ENCODE measurements around the gene XXYLT1.
"Not testable (repeated sequence)": the region's sequence is repeated elsewhere in the genome, so short reads cannot be mapped to it uniquely, and the experiment has no call there.

Gene XXYLT1

DNA sequence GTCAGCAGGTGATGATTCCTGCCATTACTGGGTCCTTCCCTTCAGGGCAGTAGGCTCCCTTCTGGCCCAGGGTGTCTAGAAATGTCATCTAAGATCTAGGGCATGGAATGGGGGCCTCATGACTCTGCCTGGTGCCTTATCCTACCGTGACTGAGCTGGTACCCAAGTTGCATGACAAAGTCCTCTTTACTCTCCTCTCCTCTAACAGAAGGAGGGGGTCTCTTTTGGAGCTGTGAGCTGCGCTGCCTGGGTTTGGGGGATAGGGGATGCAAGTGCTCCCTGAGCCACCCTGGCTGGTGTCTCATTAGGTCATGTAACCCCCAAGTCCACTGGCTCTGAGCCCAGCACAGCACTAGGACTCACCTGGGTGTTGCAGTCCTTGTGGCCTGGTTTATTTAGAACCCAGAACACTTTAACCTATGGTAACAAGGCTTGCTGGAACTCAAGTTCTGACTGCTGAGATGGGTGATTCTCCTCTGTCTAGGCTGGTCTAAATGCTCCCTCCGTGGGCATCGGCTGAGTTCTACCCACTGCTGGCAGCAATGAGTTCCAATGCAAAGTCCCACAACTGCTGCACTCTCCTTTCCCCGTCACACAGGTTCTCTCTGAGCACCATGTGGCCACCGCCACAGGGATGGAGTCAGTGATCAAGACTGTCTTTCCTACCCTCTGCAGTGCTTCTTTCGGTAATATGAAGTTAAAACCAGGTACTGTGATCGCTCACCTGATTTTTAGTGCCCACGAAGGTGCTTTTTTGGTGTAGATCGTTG, 34.0 kb downstream of the XXYLT1 start:
- H3K4me3 ChIP-seq (ENCODE audit: low read length) = no peak overlapping the region

DNA sequence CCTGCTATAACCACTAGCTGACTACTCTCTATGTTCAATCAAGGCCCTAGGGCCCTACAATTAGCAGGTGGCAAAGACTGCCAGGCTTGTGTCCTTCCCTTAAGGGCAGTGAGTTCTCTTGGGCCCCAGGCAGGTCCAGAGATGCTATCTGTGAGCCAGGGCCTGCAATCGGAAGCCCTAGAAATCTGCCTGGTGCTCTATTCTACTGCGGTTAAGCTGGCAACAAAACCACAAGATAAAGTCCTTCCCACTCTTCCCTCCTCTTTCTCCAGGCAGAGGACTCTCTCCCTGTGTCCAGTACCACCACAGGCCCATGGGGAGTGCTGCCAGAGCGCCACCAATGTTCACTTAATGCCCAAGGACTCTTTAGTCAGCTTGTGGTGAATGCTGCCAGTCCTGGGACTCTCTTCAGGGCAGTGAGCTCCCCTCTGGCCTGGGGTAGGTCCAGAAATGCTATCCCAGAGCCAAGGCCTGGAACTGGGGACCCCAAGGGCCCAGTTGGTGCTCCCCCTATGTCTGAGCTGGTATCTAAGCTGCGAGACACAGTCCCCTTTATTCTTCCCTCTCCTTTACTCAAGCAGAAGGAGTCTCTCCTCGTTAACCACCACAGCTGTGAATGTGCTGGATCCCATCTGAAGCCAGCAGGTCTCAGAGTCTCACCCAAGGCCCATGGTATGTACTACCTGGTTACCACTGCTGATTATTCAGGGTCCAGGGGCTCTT, 34.7 kb downstream of the XXYLT1 start:
- no peak for DNase-seq (ENCODE audit: low read depth, low spot score)
- no peak overlapping the region for H3K4me3 ChIP-seq (ENCODE audit: low read length)

More for the DNA sequence above, 34.0 kb downstream of the XXYLT1 start:
- DNase-seq (ENCODE audit: low read depth, low spot score) = no peak

DNA sequence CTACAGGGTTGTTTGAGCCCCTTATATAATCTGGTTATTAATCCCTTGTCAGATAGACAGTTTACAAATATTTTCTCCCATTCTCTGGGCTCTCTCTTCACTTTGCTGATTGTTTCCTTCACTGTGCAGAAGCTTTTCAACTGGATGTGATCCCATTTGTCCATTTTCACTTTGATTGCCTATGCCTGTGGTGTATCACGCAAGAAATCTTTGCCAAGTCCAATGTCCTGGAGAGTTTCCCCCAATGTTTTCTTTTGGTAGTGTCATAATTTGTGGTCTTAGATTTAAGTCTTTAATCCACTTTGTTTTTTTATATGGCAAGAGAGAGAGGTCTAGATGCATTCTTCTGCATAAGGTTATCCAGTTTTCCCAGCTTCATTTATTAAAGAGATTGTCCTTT, 40.7 kb downstream of the XXYLT1 start:
- DNase-seq (ENCODE audit: low read depth, low spot score) = no peak
- H3K4me3 ChIP-seq (ENCODE audit: low read length) = no peak overlapping the region

DNA sequence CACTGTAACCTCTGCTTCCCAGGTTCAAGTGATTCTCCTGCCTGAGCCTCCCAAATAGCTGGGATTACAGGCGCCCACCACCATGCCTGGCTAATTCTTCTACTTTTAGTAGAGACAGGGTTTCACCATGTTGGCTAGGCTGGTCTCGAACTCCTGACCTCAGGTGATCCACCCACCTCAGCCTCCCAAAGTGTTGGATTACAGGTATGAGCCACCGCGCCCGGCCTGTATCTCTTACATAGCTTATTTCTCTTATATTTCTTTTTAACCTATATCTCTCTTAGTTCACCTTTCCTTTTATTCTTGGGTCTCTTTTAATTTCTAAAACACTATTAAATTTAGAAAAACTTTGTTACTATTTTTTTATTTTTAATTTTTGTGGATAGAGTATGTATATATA, 42.1 kb downstream of the XXYLT1 start:
- H3K4me3 ChIP-seq (ENCODE audit: low read length); DNase-seq (ENCODE audit: low read depth, low spot score): not testable (repeated sequence)

DNA sequence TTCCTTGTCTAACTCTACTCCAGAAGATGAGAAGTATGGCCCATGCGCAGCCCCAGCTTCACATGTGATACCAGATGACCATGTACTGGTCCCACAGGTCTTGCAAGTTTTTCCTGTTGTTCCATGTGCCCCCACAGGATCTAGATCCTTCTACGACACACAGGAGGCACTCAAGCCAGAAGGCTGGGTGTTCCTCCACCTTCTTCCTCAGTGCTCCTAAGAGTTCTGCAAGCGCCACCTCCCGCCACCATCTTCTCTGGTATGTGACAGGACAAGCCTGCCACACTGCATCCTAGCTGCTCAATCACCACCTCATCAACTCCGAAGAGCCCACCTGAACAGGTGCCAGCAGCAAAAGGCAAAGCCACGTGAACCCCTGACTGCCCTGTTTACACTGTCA, 43.1 kb downstream of the XXYLT1 start:
- DNase-seq (ENCODE audit: low read depth, low spot score) = no peak
- H3K4me3 ChIP-seq (ENCODE audit: low read length) = no peak overlapping the region

DNA sequence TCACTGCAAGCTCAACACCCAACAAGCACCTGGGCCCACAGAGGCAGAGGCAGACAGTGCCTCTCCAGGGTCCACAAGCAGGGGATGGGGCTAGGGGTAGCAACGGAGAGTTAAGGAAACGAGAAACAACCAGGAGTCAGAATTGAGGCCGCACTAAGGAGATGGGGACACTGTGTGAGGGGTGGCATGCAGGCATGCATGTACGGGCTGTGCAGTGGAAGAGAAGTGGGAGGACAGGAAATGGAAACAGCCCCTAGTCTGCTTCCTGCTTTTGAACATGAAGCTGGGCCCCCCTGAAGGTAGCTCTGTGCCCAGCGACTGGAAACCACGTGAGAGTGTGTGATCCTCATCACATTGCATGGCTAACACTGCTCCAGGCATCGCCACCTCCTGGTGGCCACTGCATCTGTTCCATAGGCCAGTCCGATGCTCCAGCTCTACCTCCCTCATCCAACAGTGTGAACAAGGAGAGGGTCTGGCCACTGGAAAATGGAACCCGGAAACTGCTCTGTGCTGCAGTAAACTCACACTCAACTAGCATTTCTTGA, 44.0 kb downstream of the XXYLT1 start:
- no peak overlapping the region for H3K4me3 ChIP-seq (ENCODE audit: low read length)
- no peak for DNase-seq (ENCODE audit: low read depth, low spot score)

DNA sequence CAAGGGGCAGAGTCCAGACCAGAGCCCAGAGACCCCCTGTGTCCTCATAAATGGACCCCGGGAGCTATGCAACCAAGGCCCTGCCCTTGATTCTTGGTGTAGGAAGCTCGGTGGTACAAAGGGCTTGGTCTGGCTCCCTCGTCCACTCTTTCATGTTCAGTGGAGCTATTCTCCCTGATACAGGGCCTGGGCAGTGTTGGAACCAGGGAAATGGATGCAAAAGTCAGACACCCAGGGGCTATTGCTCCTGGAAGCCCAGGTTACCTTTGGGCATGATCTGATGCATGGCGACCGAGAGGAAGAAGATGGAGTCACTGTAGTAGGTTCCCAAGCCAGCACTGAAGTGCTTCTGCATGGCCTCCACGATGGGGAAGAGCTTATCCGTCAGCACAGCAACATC, 44.5 kb downstream of the XXYLT1 start:
- DNase-seq (ENCODE audit: low read depth, low spot score) = no peak
- H3K4me3 ChIP-seq (ENCODE audit: low read length) = no peak overlapping the region

DNA sequence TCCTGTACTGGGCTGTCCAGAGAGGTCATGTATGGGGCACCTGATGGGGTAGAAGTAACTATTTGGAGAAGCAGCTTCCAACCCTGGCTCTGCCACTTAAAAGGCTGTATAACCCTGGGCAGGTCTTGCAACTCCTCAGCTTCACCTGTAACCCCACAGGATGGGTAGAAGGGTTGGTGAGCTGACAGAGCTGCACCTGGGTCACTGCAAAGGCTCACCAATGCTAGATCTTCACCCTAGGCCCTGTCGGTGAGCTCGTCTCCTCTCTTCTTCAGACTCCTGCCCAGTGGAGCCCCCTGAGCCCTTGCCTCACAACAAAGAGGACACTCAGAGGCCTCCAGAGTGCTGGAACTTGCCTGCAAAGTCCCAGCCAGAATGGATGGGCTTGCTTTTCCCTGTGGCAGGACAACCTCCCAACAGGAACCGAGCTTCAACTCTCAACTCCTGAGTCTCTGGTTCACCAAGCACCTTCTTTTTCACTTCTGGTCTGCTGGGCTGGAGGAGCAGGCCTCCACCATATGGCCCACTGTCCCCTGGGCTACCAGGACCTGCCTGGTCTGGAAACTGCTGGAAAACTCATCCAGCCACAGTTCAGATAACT, 45.9 kb downstream of the XXYLT1 start:
- no peak overlapping the region for H3K4me3 ChIP-seq (ENCODE audit: low read length)
- no peak for DNase-seq (ENCODE audit: low read depth, low spot score)

DNA sequence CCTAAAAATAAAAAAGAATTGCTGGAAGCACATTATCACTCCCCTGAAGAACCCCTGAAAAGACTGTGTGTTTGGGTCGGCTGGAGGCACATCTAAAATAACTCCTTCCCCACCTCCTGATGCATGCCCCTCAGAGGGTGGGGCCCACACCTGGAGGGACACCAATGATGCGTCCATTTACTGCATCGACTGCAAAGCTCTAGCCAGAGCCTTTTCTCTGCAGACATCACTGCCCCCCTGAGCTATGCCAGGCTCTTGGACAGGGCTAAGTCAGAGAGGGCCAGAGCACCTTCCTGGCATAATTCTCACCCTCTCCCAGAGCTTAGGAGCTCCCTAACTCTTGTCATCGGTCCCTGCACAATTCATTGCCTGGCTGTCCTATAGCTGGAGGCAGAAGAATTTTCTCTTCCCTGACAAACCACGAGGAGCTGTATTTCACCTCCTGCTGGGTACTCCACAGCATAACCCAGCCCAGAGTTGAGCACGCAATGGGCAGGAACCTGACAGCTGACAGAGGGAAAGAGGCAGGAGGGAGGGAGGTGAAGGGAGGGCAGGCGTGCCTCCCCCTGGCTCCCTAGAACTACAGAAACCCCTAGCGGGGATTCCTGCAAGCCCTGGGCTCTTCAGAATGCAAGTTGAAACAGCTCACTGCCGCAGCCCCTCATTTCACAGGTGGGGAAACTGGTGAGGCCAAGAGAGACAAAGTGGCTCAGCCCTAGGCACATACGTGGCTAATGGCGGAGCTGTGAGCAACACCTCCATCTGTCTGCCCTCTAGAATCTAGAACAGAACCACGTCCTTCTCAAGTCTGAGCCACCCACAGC, 46.6 kb downstream of the XXYLT1 start:
- H3K4me3 ChIP-seq (ENCODE audit: low read length) = no peak overlapping the region
- no peak for DNase-seq (ENCODE audit: low read depth, low spot score)

DNA sequence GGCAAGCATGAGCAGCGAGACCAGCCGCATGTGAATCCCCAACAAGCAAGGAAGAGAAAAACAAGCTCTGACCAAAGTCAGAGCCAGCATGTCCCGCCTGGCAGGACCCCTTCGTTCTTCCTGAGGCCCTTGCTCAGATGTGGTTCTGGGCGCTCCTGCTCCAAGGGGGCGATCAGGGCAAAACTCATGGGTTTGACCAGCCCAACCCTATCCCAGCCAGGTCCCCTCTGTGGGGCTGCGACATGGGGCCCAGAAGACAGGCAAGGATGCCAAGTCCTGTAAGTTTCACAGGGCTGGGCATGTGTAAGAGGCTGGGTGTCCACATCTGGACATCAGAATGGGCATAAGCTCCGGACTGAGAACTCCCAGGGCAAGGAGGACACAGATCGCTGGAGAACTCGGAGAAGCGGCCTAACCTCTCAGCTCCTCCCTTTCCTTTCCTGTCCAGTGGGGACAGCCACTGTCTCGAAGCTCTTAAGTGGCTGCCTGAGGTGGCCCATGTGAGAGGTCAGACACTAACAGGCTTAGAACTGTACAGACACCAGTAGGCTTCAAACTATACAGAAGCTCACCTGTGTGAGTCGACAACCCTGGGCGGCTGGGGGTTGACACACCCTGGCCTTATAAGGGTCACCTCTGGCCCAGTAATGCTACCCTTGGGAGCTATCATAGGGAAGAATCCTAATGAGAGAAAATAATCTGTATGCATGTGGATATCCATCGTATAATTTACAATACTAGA, 48.9 kb downstream of the XXYLT1 start:
- no peak for DNase-seq (ENCODE audit: low read depth, low spot score)
- H3K4me3 ChIP-seq (ENCODE audit: low read length) = no peak overlapping the region

DNA sequence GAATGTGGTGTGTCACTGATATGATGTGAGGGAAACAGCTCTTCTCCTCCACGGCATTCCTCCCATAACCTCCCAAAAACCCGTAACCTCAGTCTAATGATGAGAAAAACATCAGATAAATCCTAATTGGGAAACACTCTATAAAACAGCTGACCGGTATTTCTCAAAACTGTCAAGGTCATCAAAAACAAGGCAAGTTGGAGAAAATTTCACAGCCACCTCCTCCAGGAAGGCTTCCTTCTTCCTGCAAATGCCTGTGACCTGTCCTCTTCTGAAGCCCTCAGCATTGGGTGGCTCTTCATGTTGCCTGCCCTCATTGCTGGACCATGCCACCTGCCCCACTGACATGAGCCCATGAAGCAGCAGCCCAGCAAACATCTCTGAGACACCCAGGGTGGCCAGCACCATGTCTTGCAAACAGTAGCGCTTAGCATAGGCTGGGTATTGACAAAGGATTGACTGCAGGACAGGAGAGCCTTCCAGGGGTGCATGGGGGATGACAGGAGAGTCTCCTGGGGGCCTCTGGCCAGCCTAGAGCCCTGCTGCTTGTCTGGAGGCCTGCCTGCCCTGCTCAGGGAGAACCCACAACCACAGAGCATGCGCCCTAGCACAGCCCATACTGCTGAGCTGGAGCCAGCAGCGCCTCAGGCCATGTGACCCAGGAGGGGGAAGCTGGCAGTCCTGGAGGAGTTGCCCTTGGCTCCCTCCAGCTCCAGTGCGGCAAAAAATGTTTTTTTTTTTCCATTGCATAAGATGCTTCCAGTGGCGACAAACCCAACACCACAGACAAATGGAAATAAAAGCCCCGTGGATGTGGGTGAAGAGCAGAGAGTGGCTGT, 49.7 kb downstream of the XXYLT1 start:
- DNase-seq (ENCODE audit: low read depth, low spot score) = no peak
- H3K4me3 ChIP-seq (ENCODE audit: low read length) = no peak overlapping the region

DNA sequence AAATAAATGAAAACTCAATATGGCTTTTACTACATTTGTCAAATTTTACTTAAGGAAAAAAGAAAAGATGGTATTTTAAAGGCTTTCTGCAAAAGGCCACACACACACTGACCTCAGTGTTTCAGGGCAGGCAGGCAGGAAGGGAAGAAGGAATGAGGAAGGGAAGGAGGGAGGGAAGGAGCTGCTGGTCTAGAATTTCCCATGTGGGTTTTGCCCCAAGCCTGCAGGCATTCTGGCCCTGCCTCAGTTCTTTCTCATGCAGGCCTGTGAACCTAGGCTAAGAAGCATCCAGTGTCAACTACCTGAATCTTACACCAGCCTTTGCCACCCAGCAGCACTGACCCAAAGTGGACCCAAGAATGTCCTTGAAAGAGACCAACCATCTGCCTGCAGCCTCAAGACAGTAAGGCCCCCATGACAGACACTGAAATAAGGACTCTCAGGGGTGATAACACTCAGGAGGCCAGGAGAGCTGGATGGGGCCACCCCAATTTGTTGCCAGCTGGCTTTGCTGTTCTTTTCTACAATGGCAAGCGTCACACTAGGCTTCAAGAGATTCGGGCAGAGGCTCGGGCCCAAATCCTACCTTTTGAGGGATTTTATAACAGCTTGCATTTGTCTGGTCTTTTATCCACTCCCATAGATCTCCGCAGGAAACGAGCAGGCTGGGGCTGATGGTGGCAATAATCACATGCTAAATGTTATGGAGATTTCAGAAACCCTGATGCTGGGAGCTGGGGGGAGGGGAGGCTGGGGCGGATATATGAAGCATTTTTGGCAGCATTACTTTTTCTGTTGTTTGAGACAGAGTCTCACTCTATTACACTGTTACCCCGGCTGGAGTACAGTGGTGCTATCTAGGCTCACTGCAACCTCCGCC, 51.4 kb downstream of the XXYLT1 start:
- no peak for DNase-seq (ENCODE audit: low read depth, low spot score)
- no peak overlapping the region for H3K4me3 ChIP-seq (ENCODE audit: low read length)

DNA sequence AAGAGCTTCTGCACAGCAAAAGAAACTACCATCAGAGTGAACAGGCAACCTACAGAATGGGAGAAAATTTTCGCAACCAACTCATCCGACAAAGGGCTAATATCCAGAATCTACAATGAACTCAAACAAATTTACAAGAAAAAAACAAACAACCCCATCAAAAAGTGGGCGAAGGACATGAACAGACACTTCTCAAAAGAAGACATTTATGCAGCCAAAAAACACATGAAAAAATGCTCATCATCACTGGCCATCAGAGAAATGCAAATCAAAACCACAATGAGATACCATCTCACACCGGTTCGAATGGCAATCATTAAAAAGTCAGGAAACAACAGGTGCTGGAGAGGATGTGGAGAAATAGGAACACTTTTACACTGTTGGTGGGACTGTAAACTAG, 52.6 kb downstream of the XXYLT1 start:
- H3K4me3 ChIP-seq (ENCODE audit: low read length); DNase-seq (ENCODE audit: low read depth, low spot score): not testable (repeated sequence)

DNA sequence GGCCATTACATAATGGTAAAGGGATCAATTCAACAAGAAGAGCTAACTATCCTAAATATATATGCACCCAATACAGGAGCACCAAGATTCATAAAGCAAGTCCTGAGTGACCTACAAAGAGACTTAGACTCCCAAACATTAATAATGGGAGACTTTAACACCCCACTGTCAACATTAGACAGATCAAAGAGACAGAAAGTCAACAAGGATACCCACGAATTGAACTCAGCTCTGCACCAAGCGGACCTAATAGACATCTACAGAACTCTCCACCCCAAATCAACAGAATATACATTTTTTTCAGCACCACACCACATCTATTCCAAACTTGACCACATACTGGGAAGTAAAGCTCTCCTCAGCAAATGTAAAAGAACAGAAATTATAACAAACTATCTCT, 55.4 kb downstream of the XXYLT1 start:
- H3K4me3 ChIP-seq (ENCODE audit: low read length); DNase-seq (ENCODE audit: low read depth, low spot score): not testable (repeated sequence)

DNA sequence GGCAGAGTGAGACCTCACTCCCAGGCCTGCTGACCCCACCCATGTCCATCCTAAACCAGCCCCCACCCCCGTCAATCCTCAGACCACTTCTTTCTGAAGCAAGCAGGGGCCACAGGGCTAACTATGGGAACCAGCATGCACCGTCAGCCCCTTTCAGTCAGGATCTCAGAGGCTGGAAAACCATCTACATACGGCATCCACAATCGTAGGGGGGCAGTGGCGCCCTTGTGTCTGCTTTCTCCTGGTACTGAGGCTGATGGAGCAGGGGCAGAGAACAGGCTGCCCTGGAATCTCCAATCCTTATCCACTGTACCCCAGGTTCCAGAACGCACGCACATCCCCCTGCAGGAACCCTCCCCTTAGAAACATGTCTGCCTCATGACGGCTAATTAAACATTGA, 56.6 kb downstream of the XXYLT1 start:
- H3K4me3 ChIP-seq (ENCODE audit: low read length) = no peak overlapping the region
- DNase-seq (ENCODE audit: low read depth, low spot score) = no peak

DNA sequence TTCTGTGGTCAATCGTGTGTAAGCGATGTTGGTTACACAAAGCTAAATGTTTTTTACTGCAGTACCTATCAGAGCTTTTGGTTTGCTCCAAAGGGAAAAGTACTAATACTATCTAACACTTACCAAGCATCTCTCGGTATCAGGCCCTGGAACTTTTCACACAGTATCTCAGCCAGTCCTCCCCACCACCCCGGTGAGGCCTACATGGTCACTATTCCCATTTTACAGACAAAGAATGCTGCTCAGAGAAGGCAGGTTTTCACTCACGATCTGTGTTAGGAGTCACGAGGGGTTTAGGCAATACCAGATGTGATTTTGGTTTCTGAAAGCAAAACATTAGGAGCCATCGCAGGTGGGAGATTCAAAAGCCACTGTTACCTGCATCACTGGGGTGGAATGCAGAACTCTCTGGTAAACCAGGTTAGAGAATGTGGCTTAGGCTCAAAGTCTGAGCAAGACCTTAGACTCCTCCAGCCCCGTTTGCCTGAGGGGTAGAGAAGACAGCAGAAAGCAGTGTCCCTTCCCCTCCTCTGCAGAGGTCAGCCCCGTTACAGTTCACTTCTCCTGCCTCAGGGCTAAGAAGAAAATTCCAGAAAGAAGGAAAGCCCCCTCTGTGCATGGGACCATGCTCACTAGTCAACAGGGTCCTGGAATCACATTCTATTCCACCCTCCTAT, 57.2 kb downstream of the XXYLT1 start:
- H3K4me3 ChIP-seq (ENCODE audit: low read length) = no peak overlapping the region
- no peak for DNase-seq (ENCODE audit: low read depth, low spot score)

Measured in Jurkat, Clone E6-1 (cell line).